Activated CD8-positive, alpha-beta T cell treated with anti-CD3 and anti-CD28 coated beads for 36 hours (primary cell): ENCODE measurements around the gene SCAF11. TPM values are rescaled to one million over a fixed set of nuclear protein-coding genes. Genes with fewer than 3 reads are reported as not detected.
"Not testable (repeated sequence)": the region's sequence is repeated elsewhere in the genome, so short reads cannot be mapped to it uniquely, and the experiment has no call there.

Experiments used
- ATAC-seq: fragments of 200-7000 bp; cut with Tn5 transposase; one replicate; pipeline ENCODE4 v1.10.0; 2021; ENCODE audit warnings: mild to moderate bottlenecking, moderate library complexity
- CTCF ChIA-PET: fragments of 350-600 bp; sonication (Branson Sonifier 250); formaldehyde crosslinking; loops from one replicate; lab custom pipeline; 2021; ENCODE audit warnings: antibody characterized with exemption; lab: Charles Lee
- POLR2A ChIA-PET: fragments of 350-600 bp; sonication (Branson Sonifier 250); formaldehyde crosslinking; loops from one replicate; lab custom pipeline; 2021; ENCODE audit warnings: antibody characterized with exemption; lab: Charles Lee
- DNase-seq: peaks from one replicate; pipeline ENCODE4 v3.0.0-alpha.2; 2020
- H3K27ac Mint-ChIP-seq: one replicate; pipeline ENCODE4 v1.8.0; 2021; ENCODE audit warnings: mild to moderate bottlenecking, mixed read lengths
- H3K27me3 Mint-ChIP-seq: one replicate; pipeline ENCODE4 v1.8.0; 2021; ENCODE audit warnings: mixed read lengths
- H3K36me3 Mint-ChIP-seq: one replicate; pipeline ENCODE4 v1.8.0; 2021; ENCODE audit warnings: low read depth, mixed read lengths
- H3K4me1 Mint-ChIP-seq: one replicate; pipeline ENCODE4 v1.8.0; 2021; ENCODE audit warnings: low read depth, mixed read lengths
- H3K4me3 Mint-ChIP-seq: one replicate; pipeline ENCODE4 v1.8.0; 2021; ENCODE audit warnings: mild to moderate bottlenecking, moderate library complexity, mixed read lengths
- H3K9me3 Mint-ChIP-seq: one replicate; pipeline ENCODE4 v1.8.0; 2021; ENCODE audit warnings: mixed read lengths
- intact Hi-C: fragments of 100-400 bp; cut with micrococcal nuclease; formaldehyde crosslinking; loops from one replicate; pipeline ENCODE4 v1.10.0; 2022
- total RNA-seq, 2 experiments: library from RNA; stranded (reverse); gene quantifications; one replicate each; pipeline ENCODE4 v1.2.3, GENCODE V29; 2021
- TF ChIP-seq, protein P1 (sequence below): fragments of 200-600 bp; IDR thresholded peaks from one replicate; pipeline ENCODE4 v1.8.0; 2022; ENCODE audit warnings: antibody characterized with exemption, mild to moderate bottlenecking

Gene SCAF11, protein sequence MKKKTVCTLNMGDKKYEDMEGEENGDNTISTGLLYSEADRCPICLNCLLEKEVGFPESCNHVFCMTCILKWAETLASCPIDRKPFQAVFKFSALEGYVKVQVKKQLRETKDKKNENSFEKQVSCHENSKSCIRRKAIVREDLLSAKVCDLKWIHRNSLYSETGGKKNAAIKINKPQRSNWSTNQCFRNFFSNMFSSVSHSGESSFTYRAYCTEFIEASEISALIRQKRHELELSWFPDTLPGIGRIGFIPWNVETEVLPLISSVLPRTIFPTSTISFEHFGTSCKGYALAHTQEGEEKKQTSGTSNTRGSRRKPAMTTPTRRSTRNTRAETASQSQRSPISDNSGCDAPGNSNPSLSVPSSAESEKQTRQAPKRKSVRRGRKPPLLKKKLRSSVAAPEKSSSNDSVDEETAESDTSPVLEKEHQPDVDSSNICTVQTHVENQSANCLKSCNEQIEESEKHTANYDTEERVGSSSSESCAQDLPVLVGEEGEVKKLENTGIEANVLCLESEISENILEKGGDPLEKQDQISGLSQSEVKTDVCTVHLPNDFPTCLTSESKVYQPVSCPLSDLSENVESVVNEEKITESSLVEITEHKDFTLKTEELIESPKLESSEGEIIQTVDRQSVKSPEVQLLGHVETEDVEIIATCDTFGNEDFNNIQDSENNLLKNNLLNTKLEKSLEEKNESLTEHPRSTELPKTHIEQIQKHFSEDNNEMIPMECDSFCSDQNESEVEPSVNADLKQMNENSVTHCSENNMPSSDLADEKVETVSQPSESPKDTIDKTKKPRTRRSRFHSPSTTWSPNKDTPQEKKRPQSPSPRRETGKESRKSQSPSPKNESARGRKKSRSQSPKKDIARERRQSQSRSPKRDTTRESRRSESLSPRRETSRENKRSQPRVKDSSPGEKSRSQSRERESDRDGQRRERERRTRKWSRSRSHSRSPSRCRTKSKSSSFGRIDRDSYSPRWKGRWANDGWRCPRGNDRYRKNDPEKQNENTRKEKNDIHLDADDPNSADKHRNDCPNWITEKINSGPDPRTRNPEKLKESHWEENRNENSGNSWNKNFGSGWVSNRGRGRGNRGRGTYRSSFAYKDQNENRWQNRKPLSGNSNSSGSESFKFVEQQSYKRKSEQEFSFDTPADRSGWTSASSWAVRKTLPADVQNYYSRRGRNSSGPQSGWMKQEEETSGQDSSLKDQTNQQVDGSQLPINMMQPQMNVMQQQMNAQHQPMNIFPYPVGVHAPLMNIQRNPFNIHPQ (N-terminal part only)
- 100 to 1,000 TPM; 110 to 117 TPM for total RNA-seq

GRCh38 chr12:45990468-45991283 lies at the start of gene SCAF11:
Gene SCAF11 (minus strand): TSS chr12:45990574. CDS start chr12:45964167, 26,407 bp downstream.
- no peaks in the 10 kb centered on the region for H3K27me3 Mint-ChIP-seq
- POLR2A ChIA-PET, result interaction anchor here (0.6 to 3.5 kb wide), 11 partner anchors 9 to 1851 kb away, joined by 3 to 25 read pairs (median 3); partner anchors contain the start of gene SLC38A1
- H3K4me3 Mint-ChIP-seq, result peak within 1 kb of the TSS; percentile 87
- H3K4me1 Mint-ChIP-seq, result peaks cover 36% of the 10 kb centered on the region
- H3K27ac Mint-ChIP-seq, result peak within 1 kb of the TSS; percentile 98
- TF ChIP-seq, protein P1, sequence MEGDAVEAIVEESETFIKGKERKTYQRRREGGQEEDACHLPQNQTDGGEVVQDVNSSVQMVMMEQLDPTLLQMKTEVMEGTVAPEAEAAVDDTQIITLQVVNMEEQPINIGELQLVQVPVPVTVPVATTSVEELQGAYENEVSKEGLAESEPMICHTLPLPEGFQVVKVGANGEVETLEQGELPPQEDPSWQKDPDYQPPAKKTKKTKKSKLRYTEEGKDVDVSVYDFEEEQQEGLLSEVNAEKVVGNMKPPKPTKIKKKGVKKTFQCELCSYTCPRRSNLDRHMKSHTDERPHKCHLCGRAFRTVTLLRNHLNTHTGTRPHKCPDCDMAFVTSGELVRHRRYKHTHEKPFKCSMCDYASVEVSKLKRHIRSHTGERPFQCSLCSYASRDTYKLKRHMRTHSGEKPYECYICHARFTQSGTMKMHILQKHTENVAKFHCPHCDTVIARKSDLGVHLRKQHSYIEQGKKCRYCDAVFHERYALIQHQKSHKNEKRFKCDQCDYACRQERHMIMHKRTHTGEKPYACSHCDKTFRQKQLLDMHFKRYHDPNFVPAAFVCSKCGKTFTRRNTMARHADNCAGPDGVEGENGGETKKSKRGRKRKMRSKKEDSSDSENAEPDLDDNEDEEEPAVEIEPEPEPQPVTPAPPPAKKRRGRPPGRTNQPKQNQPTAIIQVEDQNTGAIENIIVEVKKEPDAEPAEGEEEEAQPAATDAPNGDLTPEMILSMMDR, result peak; percentile 74
- DNase-seq (peak; percentile 100), ATAC-seq (peak; percentile 87)
- no peaks in the 10 kb centered on the region for H3K9me3 Mint-ChIP-seq
- H3K36me3 Mint-ChIP-seq, result peaks cover 34% of the 10 kb centered on the region
- CTCF ChIA-PET, result interaction anchor here (0.6 to 2.1 kb wide), 11 partner anchors 8 to 446 kb away, joined by 3 to 10 read pairs (median 3); no protein-coding TSS in a partner anchor
- intact Hi-C loops, result loop anchor here (10.0 kb wide), 1 partner anchor 384 kb away; the partner anchor contains the start of gene SLC38A2

GRCh38 chr12:46037066-46037465 lies 46.7 kb upstream of the SCAF11 start:
- H3K36me3 Mint-ChIP-seq, H3K4me3 Mint-ChIP-seq, H3K9me3 Mint-ChIP-seq, intact Hi-C loops, ATAC-seq, DNase-seq, POLR2A ChIA-PET, H3K27me3 Mint-ChIP-seq, H3K4me1 Mint-ChIP-seq, H3K27ac Mint-ChIP-seq: not testable (repeated sequence)
- CTCF ChIA-PET, result interaction anchor here (1.4 kb wide), 1 partner anchor 32 kb away, joined by 3 read pairs; no protein-coding TSS in a partner anchor

DNA sequence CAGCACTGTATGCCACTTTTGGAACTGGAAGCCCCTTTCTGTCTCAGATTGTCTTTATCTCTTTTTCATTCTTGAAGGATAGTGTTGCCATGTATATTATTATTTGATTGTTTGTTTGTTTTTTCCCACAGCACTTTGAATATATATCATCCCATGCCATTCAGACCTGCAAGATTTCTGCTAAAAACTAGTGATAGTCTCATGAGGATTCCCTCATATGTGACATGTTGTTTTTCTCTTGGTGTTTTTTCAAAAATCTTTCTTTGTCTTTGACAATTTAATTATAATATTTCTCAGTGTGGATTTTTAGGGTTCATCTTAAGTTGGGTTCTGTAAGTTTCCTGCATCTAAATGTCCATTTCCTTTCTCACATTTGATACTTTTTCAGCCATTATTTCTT lies 36.8 kb upstream of the SCAF11 start:
- DNase-seq (no peak), ATAC-seq (no peak)
- TF ChIP-seq, protein P1, result no peak
- ChIA-PET POLR2A (no interaction called here), CTCF (interaction anchor here (1.1 to 1.2 kb wide), 2 partner anchors 36 to 44 kb away, joined by 3 read pairs; no protein-coding TSS in a partner anchor)
- Mint-ChIP-seq H3K9me3 (peaks cover 26% of the 10 kb centered on the region), H3K27ac (no peak overlapping the region), H3K4me3 (no peak overlapping the region), H3K27me3 (peaks cover 1% of the 10 kb centered on the region), H3K36me3 (peaks cover 9% of the 10 kb centered on the region), H3K4me1 (no peaks in the 10 kb centered on the region)
- intact Hi-C loops, result no loop called here

- ChIA-PET POLR2A (no interaction called here), CTCF (no interaction called here)
- Mint-ChIP-seq H3K36me3 (peaks cover 14% of the 10 kb centered on the region), H3K9me3 (peaks cover 32% of the 10 kb centered on the region), H3K27ac (no peak overlapping the region), H3K27me3 (peaks cover 5% of the 10 kb centered on the region), H3K4me1 (no peaks in the 10 kb centered on the region), H3K4me3 (no peak overlapping the region)
- TF ChIP-seq, protein P1, result no peak
- intact Hi-C loops, result no loop called here
- no peak for DNase-seq
- no peak for ATAC-seq
Observed at GRCh38 chr12:46024099-46024498, 33.7 kb upstream of the SCAF11 start.
